IMR-90 (cell line): Measurements from ENCODE around the gene ZNF320. TPM values are rescaled to one million over a fixed set of nuclear protein-coding genes. Genes with fewer than 3 reads are reported as not detected.

Experiments used
- ATAC-seq: fragments of 200-7000 bp; cut with Tn5 transposase; 2 replicates; pipeline ENCODE4 v1.9.1; 2020; ENCODE audit warnings: low read depth, mild to moderate bottlenecking, moderate library complexity
- BruUV-seq: library from RNA; stranded (reverse); fragments of 400-500 nt; replicated peaks from 2 replicates; lab custom pipeline; 2021; lab: Mats Ljungman, UMichigan
- CTCF ChIA-PET: fragments of 300-600 bp; formaldehyde crosslinking; extraction: SDS; loops from one replicate; lab custom pipeline; 2021; ENCODE audit warnings: antibody characterized with exemption; lab: Yijun Ruan, JAX
- POLR2A ChIA-PET: fragments of 300-600 bp; sonication (Branson Sonifier 250); formaldehyde crosslinking; loops from one replicate; lab custom pipeline; 2022; ENCODE audit warnings: antibody characterized with exemption; ENCODE audit not compliant: unreplicated experiment; lab: Charles Lee
- DNase-seq: peaks from one replicate; pipeline ENCODE4 v3.0.0; 2013
- H2AFZ ChIP-seq: replicated peaks from 2 replicates; pipeline ENCODE3; 2013; ENCODE audit warnings: low read length, mild to moderate bottlenecking; ENCODE audit not compliant: poor library complexity
- H2AK5ac ChIP-seq: 2 replicates; pipeline ENCODE4 v1.6.1; 2013; ENCODE audit warnings: low read depth, low read length, inconsistent platforms
- H2AK9ac ChIP-seq: replicated peaks from 2 replicates; pipeline ENCODE3; 2013; ENCODE audit warnings: mild to moderate bottlenecking, low read depth, low read length, moderate library complexity; ENCODE audit not compliant: poor library complexity
- H2BK120ac ChIP-seq: 2 replicates; pipeline ENCODE4 v1.6.1; 2013; ENCODE audit warnings: low read depth, low read length, inconsistent platforms
- H2BK15ac ChIP-seq: 3 replicates; pipeline ENCODE4 v1.6.1; 2013; ENCODE audit warnings: low read depth, low read length, inconsistent platforms
- H2BK20ac ChIP-seq: 2 replicates; pipeline ENCODE4 v1.6.1; 2013; ENCODE audit warnings: low read depth, mild to moderate bottlenecking, inconsistent platforms, low read length, moderate library complexity
- H2BK5ac ChIP-seq: 2 replicates; pipeline ENCODE4 v1.6.1; 2013; ENCODE audit warnings: mild to moderate bottlenecking, low read depth, low read length, inconsistent platforms; ENCODE audit not compliant: poor library complexity, severe bottlenecking
- H3K14ac ChIP-seq: replicated peaks from 2 replicates; pipeline ENCODE4 v1.6.1; 2013; ENCODE audit warnings: low read depth, low read length, inconsistent platforms
- H3K18ac ChIP-seq: 2 replicates; pipeline ENCODE4 v1.6.1; 2013; ENCODE audit warnings: low read depth, low read length, control low read depth
- H3K23ac ChIP-seq: 2 replicates; pipeline ENCODE4 v1.6.1; 2013; ENCODE audit warnings: low read depth, low read length, inconsistent platforms
- H3K27ac ChIP-seq: 2 replicates; pipeline ENCODE4 v1.5.1; 2013; ENCODE audit warnings: mild to moderate bottlenecking, control low read depth, low read length; ENCODE audit not compliant: insufficient read depth
- H3K27me3 ChIP-seq: 2 replicates; pipeline ENCODE4 v1.6.1; 2013; ENCODE audit warnings: low read length; ENCODE audit not compliant: control insufficient read depth, insufficient read depth
- H3K36me3 ChIP-seq: 2 replicates; pipeline ENCODE4 v1.6.1; 2013; ENCODE audit warnings: low read length, mixed read lengths; ENCODE audit not compliant: control insufficient read depth, insufficient read depth
- H3K4ac ChIP-seq: 2 replicates; pipeline ENCODE4 v1.6.1; 2013; ENCODE audit warnings: low read depth, low read length, inconsistent platforms
- H3K4me1 ChIP-seq: 2 replicates; pipeline ENCODE4 v1.6.1; 2013; ENCODE audit warnings: low read length, mixed read lengths; ENCODE audit not compliant: control insufficient read depth, insufficient read depth
- H3K4me2 ChIP-seq: 2 replicates; pipeline ENCODE4 v1.6.1; 2013; ENCODE audit warnings: low read depth, mild to moderate bottlenecking, control low read depth, low read length, moderate library complexity
- H3K4me3 ChIP-seq: 2 replicates; pipeline ENCODE4 v1.5.1; 2013; ENCODE audit warnings: low read depth, mild to moderate bottlenecking, control low read depth, low read length, moderate library complexity; ENCODE audit not compliant: insufficient read depth
- H3K56ac ChIP-seq: 2 replicates; pipeline ENCODE4 v1.6.1; 2013; ENCODE audit warnings: low read length, inconsistent platforms; ENCODE audit not compliant: insufficient read depth; ENCODE audit errors: extremely low read depth
- H3K79me1 ChIP-seq, 2 experiments: 2 replicates each; pipeline ENCODE4 v1.6.1; 2013; ENCODE audit warnings: low read length in 2 of 2, inconsistent platforms in 1 of 2, low read depth in 1 of 2
- H3K9ac ChIP-seq: 2 replicates; pipeline ENCODE4 v1.6.1; 2013; ENCODE audit warnings: low read depth, low read length, control low read depth
- H3K9me1 ChIP-seq: 2 replicates; pipeline ENCODE4 v1.6.1; 2013; ENCODE audit warnings: low read length, inconsistent platforms; ENCODE audit not compliant: insufficient read depth
- H3K9me3 ChIP-seq: 2 replicates; pipeline ENCODE4 v1.6.1; 2013; ENCODE audit warnings: low read length; ENCODE audit not compliant: control insufficient read depth, insufficient read depth
- H4K20me1 ChIP-seq: 2 replicates; pipeline ENCODE4 v1.6.1; 2013; ENCODE audit warnings: low read length, inconsistent platforms; ENCODE audit not compliant: insufficient read depth
- H4K5ac ChIP-seq: 2 replicates; pipeline ENCODE4 v1.6.1; 2013; ENCODE audit warnings: mild to moderate bottlenecking, low read depth, low read length, control low read depth
- H4K8ac ChIP-seq, 2 experiments: 2 replicates each; pipeline ENCODE4 v1.6.1; 2013; ENCODE audit warnings: low read depth in 2 of 2, low read length in 2 of 2, control low read depth in 1 of 2, inconsistent platforms in 1 of 2
- H4K91ac ChIP-seq: 2 replicates; pipeline ENCODE4 v1.6.1; 2013; ENCODE audit warnings: low read depth, low read length, inconsistent platforms; ENCODE audit not compliant: insufficient read depth
- BHLHE40 ChIP-seq: fragments of 150-350 bp; IDR thresholded peaks from 2 replicates; pipeline ENCODE4 v1.6.1; 2016; ENCODE audit warnings: mild to moderate bottlenecking, low read depth, low read length
- FOS ChIP-seq: fragments of 150-350 bp; IDR thresholded peaks from 2 replicates; pipeline ENCODE4 v1.6.1; 2016; ENCODE audit warnings: low read depth, low read length
- MAFK ChIP-seq: IDR thresholded peaks from 2 replicates; pipeline ENCODE4 v1.6.1; 2012; ENCODE audit warnings: low read depth, low read length, improper control_type of control experiment
- NFE2L2 ChIP-seq: fragments of 150-350 bp; IDR thresholded peaks from 2 replicates; pipeline ENCODE4 v1.6.1; 2016; ENCODE audit warnings: low read depth, mild to moderate bottlenecking, low read length
- POLR2A ChIP-seq: IDR thresholded peaks from 2 replicates; pipeline ENCODE4 v1.6.1; 2012; ENCODE audit warnings: mild to moderate bottlenecking, low read depth, low read length
- RAD21 ChIP-seq: IDR thresholded peaks from 2 replicates; pipeline ENCODE4 v1.6.1; 2012; ENCODE audit warnings: low read length, improper control_type of control experiment
- RCOR1 ChIP-seq: IDR thresholded peaks from 2 replicates; pipeline ENCODE4 v1.6.1; 2012; ENCODE audit warnings: mild to moderate bottlenecking, low read length, improper control_type of control experiment; ENCODE audit not compliant: insufficient replicate concordance
- SMC3 ChIP-seq: fragments of 150-350 bp; IDR thresholded peaks from 2 replicates; pipeline ENCODE4 v1.6.1; 2016; ENCODE audit warnings: low read depth, mild to moderate bottlenecking, antibody characterized with exemption, low read length, moderate library complexity
- WGBS, 2 experiments: methylation state at CpG; one replicate each; pipeline versions ENCODE4 v1.1.5 to v1.1.7; 2013; ENCODE audit warnings: missing lambda C conversion rate in 2 of 2; ENCODE audit not compliant: insufficient read length in 1 of 2; ENCODE audit errors: extremely low coverage in 2 of 2; 5-methylcytosine and 5-hydroxymethylcytosine counted together
- dilution Hi-C: fragments of 300-500 bp; cut with HindIII; formaldehyde crosslinking; loops from one replicate; pipeline ENCODE4 v1.14.3; 2018; ENCODE audit warnings: low sequenced_read_pairs; ENCODE audit not compliant: unreplicated experiment
- in situ Hi-C: fragments of 300-500 bp; cut with MboI; formaldehyde crosslinking; loops from 3 replicates; pipeline ENCODE4 v1.14.3; 2019; ENCODE audit warnings: low sequenced_read_pairs, inconsistent platforms, mixed read lengths
- intact Hi-C: fragments of 100-400 bp; cut with micrococcal nuclease; formaldehyde crosslinking; loops from 2 replicates; pipeline ENCODE4 v1.10.0; 2022
- polyA plus RNA-seq, 3 experiments: library from polyadenylated mRNA; depleted of rRNA; stranded (reverse); fragments of >200 nt; gene quantifications; 2 replicates each; pipeline ENCODE4 v1.2.3, GENCODE V29; 2012; ENCODE audit warnings: low replicate concordance in 1 of 3
- total RNA-seq: library from RNA; depleted of rRNA; stranded (reverse); fragments of >200 nt; gene quantifications from 2 replicates; pipeline ENCODE4 v1.2.3, GENCODE V29; 2012
- TF ChIP-seq, protein P1 (sequence below): fragments of 150-350 bp; IDR thresholded peaks from 2 replicates; pipeline ENCODE4 v1.6.1; 2017; ENCODE audit warnings: mild to moderate bottlenecking, antibody characterized with exemption, low read length, low read depth
- TF ChIP-seq, protein P2 (sequence below): conservative IDR thresholded peaks from 2 replicates; pipeline ENCODE4 v1.5.1; 2012; ENCODE audit warnings: mild to moderate bottlenecking, low read depth, low read length, improper control_type of control experiment

Gene ZNF320
- total and polyA plus RNA-seq, 2 of the 4 experiments (the other 2 are of a cell fraction): 3.4 to 5.0 TPM

DNA sequence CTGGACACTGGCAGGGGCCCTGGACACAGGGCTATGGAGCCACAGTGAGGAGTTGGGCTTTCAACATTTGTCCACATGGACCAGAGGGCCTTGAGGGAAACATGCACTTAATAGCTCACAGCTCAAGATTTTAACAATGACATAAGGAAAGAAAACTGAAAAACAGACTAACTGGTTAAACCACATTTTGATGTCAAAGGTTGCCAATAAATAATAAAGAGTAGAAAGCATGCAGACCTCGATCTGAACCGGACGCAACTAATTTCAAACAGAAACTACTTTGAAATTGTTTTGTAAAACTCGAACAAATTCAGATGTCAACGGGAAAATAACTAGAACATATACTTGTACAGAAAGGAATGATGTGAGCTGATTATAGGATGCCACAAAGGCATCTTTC lies 41.3 kb upstream of the ZNF320 start:
- H3K9ac ChIP-seq: no peak overlapping the region
- no TSS peak for BruUV-seq
- H2BK20ac ChIP-seq: no peak overlapping the region
- no peaks in the 10 kb centered on the region for H3K4me1 ChIP-seq
- H3K27ac ChIP-seq: no peak overlapping the region
- H4K5ac ChIP-seq: no peak overlapping the region
- H2BK5ac ChIP-seq: no peak overlapping the region
- H3K4me2 ChIP-seq: no peak overlapping the region
- peaks cover 17 to 18% of the 10 kb centered on the region in 2 experiments; a peak in 2 of 4 replicates for H3K79me1 ChIP-seq
- no peaks in the 10 kb centered on the region for H3K9me3 ChIP-seq
- no peak overlapping the region for H3K4me3 ChIP-seq
- no CpG with 5 or more reads among the region's 5 CpGs for WGBS, 2 experiments
- no peak overlapping the region for H3K18ac ChIP-seq
- no peak overlapping the region for H2AFZ ChIP-seq
- peaks cover 5% of the 10 kb centered on the region for H3K36me3 ChIP-seq
- no peak overlapping the region for H4K91ac ChIP-seq
- DNase-seq (no peak), ATAC-seq (no peak)
- H2BK120ac ChIP-seq: no peak overlapping the region
- TF ChIP-seq, protein P1, sequence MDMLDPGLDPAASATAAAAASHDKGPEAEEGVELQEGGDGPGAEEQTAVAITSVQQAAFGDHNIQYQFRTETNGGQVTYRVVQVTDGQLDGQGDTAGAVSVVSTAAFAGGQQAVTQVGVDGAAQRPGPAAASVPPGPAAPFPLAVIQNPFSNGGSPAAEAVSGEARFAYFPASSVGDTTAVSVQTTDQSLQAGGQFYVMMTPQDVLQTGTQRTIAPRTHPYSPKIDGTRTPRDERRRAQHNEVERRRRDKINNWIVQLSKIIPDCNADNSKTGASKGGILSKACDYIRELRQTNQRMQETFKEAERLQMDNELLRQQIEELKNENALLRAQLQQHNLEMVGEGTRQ: no peak
- TF ChIP-seq NFE2L2 (no peak), MAFK (no peak), RCOR1 (no peak), SMC3 (no peak), POLR2A (no peak), FOS (no peak), RAD21 (no peak), BHLHE40 (no peak)
- TF ChIP-seq, protein P2, sequence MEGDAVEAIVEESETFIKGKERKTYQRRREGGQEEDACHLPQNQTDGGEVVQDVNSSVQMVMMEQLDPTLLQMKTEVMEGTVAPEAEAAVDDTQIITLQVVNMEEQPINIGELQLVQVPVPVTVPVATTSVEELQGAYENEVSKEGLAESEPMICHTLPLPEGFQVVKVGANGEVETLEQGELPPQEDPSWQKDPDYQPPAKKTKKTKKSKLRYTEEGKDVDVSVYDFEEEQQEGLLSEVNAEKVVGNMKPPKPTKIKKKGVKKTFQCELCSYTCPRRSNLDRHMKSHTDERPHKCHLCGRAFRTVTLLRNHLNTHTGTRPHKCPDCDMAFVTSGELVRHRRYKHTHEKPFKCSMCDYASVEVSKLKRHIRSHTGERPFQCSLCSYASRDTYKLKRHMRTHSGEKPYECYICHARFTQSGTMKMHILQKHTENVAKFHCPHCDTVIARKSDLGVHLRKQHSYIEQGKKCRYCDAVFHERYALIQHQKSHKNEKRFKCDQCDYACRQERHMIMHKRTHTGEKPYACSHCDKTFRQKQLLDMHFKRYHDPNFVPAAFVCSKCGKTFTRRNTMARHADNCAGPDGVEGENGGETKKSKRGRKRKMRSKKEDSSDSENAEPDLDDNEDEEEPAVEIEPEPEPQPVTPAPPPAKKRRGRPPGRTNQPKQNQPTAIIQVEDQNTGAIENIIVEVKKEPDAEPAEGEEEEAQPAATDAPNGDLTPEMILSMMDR: no peak
- no peak overlapping the region for H3K56ac ChIP-seq
- no peak overlapping the region for H4K8ac ChIP-seq
- H4K20me1 ChIP-seq: no peaks in the 10 kb centered on the region
- POLR2A ChIA-PET: no interaction called here
- intact Hi-C loops: no loop called here
- H2BK15ac ChIP-seq: no peak overlapping the region
- H3K14ac ChIP-seq: no peak overlapping the region
- H2AK9ac ChIP-seq: no peak overlapping the region
- H3K9me1 ChIP-seq: no peaks in the 10 kb centered on the region
- dilution Hi-C loops: no loop called here
- H3K4ac ChIP-seq: no peak overlapping the region
- H2AK5ac ChIP-seq: no peak overlapping the region
- no peaks in the 10 kb centered on the region for H3K27me3 ChIP-seq
- no peak overlapping the region for H3K23ac ChIP-seq
- CTCF ChIA-PET: no interaction called here
- in situ Hi-C loops: no loop called here
